HG03060 (cell line): ENCODE measurements around the gene MUC5AC.
"Not testable (repeated sequence)": the region's sequence is repeated elsewhere in the genome, so short reads cannot be mapped to it uniquely, and the experiment has no call there.

Experiments used
- ATAC-seq: cut with Tn5 transposase; IDR thresholded peaks from one replicate; pipeline ENCODE4 v1.9.1; 2021; ENCODE audit warnings: low read depth, moderate number of reproducible peaks; ENCODE audit not compliant: unreplicated experiment

The MUC5AC gene

GRCh38 chr11:1160231-1161101, 2.7 kb downstream of the MUC5AC start:
- no peak for ATAC-seq

GRCh38 chr11:1161410-1162137, 3.8 kb downstream of the MUC5AC start:
- ATAC-seq = no peak

GRCh38 chr11:1162138-1162475, 4.4 kb downstream of the MUC5AC start:
- ATAC-seq = no peak

GRCh38 chr11:1162491-1163311, 4.9 kb downstream of the MUC5AC start:
- ATAC-seq = no peak

- ATAC-seq = no peak
Measured at GRCh38 chr11:1163321-1163910, 5.7 kb downstream of the MUC5AC start.

- no peak for ATAC-seq
Measured at GRCh38 chr11:1163911-1164735, 6.4 kb downstream of the MUC5AC start.

- ATAC-seq = not testable (repeated sequence)
Measured at GRCh38 chr11:1164779-1165255, 7.1 kb downstream of the MUC5AC start.

GRCh38 chr11:1165256-1166041, 7.7 kb downstream of the MUC5AC start:
- no peak for ATAC-seq

GRCh38 chr11:1167256-1167655, 9.5 kb downstream of the MUC5AC start:
- no peak for ATAC-seq

GRCh38 chr11:1167751-1168231, 10.0 kb downstream of the MUC5AC start:
- ATAC-seq = no peak

GRCh38 chr11:1168256-1168655, 10.5 kb downstream of the MUC5AC start:
- no peak for ATAC-seq

- ATAC-seq = no peak
Measured at GRCh38 chr11:1168721-1169161, 11.0 kb downstream of the MUC5AC start.

- no peak for ATAC-seq
Measured at GRCh38 chr11:1171223-1171984, 13.7 kb downstream of the MUC5AC start.

GRCh38 chr11:1171985-1172728, 14.4 kb downstream of the MUC5AC start:
- ATAC-seq = no peak

GRCh38 chr11:1172729-1173117, 15.0 kb downstream of the MUC5AC start:
- ATAC-seq = no peak

GRCh38 chr11:1173396-1173795, 15.6 kb downstream of the MUC5AC start:
- not testable (repeated sequence) for ATAC-seq
